Endothelial cell of hepatic sinusoid (primary cell): ENCODE measurements around the gene CACNA1A.

Experiments
- in situ Hi-C: cut with HindIII; loops from 2 replicates; pipeline ENCODE4 v1.10.0; 2017; ENCODE audit warnings: low sequenced_read_pairs

Gene CACNA1A

DNA sequence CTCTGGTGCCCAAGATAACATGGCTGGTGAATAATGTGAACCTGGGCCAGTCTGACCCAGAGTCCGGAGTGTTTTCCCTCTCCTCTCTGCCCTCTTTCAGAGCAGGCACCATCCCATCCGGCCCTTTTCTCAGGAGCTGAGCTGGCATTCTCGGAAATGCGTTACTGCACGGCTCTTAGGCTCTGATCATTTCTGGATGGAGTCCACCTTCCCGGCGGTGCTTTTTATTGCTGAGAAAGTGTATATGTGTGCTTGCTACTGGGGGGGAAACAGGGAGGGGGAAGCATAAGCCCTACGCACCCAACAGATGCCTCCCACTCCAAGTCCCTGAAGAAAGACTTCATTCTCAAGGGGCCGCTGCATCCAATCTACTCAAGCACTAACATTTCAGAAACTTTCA is 6.6 kb downstream of the CACNA1A start:
- in situ Hi-C loops = no loop called here

- in situ Hi-C loops = no loop called here
These were observed 12.6 kb downstream of the CACNA1A start for GRCh38 chr19:13493516-13494310.

- in situ Hi-C loops = no loop called here
These were observed 14.2 kb downstream of the CACNA1A start for GRCh38 chr19:13492128-13492527.

- in situ Hi-C loops = loop anchor here (10.0 kb wide), 1 partner anchor 73 kb away; no protein-coding TSS in a partner anchor
These were observed 18.3 kb downstream of the CACNA1A start for GRCh38 chr19:13487985-13488384.

DNA sequence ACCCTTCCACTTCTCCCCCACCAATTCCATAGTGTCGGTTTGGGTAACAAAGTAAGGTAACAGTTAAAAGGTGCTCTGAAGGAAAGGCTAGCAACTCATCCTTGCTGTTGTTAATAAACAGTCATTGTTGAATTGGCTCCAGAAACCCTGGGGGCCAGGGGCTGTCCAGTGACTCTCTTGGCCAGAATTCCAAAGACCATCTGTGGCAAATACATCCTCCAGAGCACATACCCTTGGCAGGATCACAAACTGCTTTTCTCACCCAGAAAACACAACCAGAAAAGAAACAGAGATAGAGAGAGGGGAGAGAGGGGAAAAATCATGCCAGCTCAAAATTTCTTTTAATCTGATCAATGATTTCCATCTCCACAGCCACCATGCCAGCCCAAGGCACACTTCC is 22.1 kb downstream of the CACNA1A start:
- in situ Hi-C loops = loop anchor here (5.0 to 10.0 kb wide), 3 partner anchors 38 to 98 kb away; no protein-coding TSS in a partner anchor

GRCh38 chr19:13483215-13483614 is 23.1 kb downstream of the CACNA1A start:
- in situ Hi-C loops = loop anchor here (5.0 to 10.0 kb wide), 3 partner anchors 39 to 99 kb away; no protein-coding TSS in a partner anchor

GRCh38 chr19:13478576-13478975 is 27.7 kb downstream of the CACNA1A start:
- in situ Hi-C loops = no loop called here

DNA sequence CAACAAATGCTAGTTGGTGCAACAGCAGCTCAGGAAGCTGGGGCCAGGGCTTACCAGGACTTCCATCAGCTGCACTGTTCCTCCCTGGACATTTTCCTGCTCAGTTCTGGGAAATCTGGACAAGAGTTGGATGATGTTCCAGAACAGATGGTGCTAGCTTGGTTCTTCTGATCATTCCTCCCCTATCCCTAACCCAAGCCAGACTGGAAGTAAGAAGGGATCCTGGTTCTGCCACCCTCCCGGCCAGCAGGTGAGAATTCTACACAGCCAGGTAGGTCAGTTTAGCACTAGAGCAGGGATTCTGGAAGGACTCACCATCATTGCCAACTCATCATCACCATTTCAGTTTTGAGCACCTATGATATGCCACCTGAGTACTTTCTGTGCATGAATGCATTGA is 30.2 kb downstream of the CACNA1A start:
- in situ Hi-C loops = no loop called here

DNA sequence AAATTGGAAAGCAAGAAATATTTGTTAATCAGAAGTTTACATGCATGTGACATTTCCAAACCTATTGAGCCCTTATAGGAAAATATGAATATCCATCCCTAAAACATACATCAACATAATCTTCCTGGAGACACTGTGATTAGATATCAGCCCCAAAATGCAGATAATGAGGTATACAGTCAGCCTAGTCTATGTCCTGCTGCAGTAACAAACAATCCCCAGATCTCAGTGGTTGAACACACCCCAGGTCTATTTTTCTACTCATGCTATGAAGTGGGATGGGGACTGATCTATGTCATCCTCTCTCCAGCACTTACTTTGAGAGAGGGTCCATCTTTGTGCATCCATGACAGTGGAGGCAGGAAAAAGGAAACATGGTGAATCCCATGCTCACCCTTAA is 31.2 kb downstream of the CACNA1A start:
- in situ Hi-C loops = no loop called here

GRCh38 chr19:13466697-13467096 is 39.6 kb downstream of the CACNA1A start:
- in situ Hi-C loops = no loop called here

DNA sequence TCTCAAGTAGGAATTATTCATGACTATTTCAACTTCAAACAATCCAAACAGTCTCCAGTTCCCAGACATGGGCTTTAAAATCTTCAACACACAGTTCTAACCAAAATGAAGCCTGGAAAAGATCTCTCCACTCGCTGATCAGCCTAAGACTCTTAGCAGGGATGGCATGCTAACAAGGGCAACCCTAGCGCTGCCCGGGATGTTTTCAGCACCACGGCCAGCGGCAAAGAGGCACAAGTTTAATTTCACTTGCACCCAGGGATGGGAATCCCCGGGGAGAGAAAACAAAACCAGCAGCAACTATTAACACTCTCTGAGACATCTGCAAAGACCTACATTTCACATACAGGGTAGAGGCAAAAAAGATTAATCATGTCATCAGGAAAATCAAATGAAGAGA is 43.0 kb downstream of the CACNA1A start:
- in situ Hi-C loops = no loop called here

GRCh38 chr19:13461536-13461935 is 44.7 kb downstream of the CACNA1A start:
- in situ Hi-C loops = no loop called here

- in situ Hi-C loops = no loop called here
These were observed 46.2 kb downstream of the CACNA1A start for GRCh38 chr19:13460045-13460444.

GRCh38 chr19:13459351-13459750 is 46.9 kb downstream of the CACNA1A start:
- in situ Hi-C loops = no loop called here

GRCh38 chr19:13451434-13451995 is 54.8 kb downstream of the CACNA1A start:
- in situ Hi-C loops = no loop called here

GRCh38 chr19:13447978-13448377 is 58.3 kb downstream of the CACNA1A start:
- in situ Hi-C loops = no loop called here

- in situ Hi-C loops = no loop called here
These were observed 64.3 kb downstream of the CACNA1A start for GRCh38 chr19:13441810-13442512.

DNA sequence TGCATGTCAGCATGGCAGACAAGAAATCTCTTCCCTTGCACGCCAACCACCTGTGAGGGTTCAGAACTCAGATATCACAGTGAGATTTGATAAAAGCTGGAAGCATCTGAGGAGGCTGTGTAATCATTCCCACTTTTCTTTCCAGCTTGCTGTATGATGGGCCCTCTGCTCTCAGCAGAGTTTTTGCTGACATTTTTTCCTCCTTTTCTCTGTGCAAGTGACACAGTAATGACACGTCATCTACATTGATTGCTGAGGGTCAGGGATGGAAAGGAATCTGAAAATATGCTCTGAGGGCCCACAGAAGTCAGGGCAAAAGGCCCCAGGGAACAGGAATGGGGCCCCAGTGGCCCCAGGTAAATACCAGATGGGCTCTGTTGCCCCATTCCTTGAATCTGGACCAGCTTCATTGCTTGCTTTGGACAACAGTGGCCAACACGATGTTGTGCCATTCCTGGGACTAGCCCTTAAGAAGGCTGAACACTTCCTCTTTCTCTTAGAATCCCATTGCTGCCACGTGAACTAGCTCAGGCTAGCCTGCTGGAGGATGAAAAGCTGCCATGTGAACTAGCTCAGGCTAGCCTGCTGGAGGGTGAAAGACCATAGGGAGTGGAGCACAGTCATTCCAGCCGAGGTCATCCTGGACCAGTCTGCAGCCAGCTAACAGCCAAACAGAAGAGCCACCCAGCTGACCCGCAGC is 68.2 kb downstream of the CACNA1A start:
- in situ Hi-C loops = no loop called here

- in situ Hi-C loops = no loop called here
These were observed 69.9 kb downstream of the CACNA1A start for GRCh38 chr19:13436352-13436751.

GRCh38 chr19:13430790-13431582 is 75.3 kb downstream of the CACNA1A start:
- in situ Hi-C loops = loop anchor here (5.0 kb wide), 1 partner anchor 41 kb away; no protein-coding TSS in a partner anchor
